Ishikawa (cell line): Measurements from ENCODE around the gene TRAPPC1.

Experiments
- CEBPB ChIP-seq: IDR thresholded peaks from 2 replicates; pipeline ENCODE4 v1.6.1; 2012
- CREB1 ChIP-seq: IDR thresholded peaks from 2 replicates; pipeline ENCODE4 v1.6.1; 2012; ENCODE audit warnings: low read depth
- EGR1 ChIP-seq: IDR thresholded peaks from 2 replicates; pipeline ENCODE4 v1.6.1; 2012
- EP300 ChIP-seq: IDR thresholded peaks from 2 replicates; pipeline ENCODE4 v1.6.1; 2012; ENCODE audit warnings: borderline replicate concordance
- FOXM1 ChIP-seq: IDR thresholded peaks from 2 replicates; pipeline ENCODE4 v1.6.1; 2012; ENCODE audit warnings: low read depth, borderline replicate concordance
- RAD21 ChIP-seq: IDR thresholded peaks from 2 replicates; pipeline ENCODE4 v1.6.1; 2012; ENCODE audit warnings: low read depth
- REST ChIP-seq: IDR thresholded peaks from 2 replicates; pipeline ENCODE4 v1.6.1; 2012; ENCODE audit warnings: low read depth, mild to moderate bottlenecking
- TAF1 ChIP-seq: IDR thresholded peaks from 2 replicates; pipeline ENCODE4 v1.6.1; 2012; ENCODE audit warnings: low read depth, mild to moderate bottlenecking
- TCF12 ChIP-seq: IDR thresholded peaks from 2 replicates; pipeline ENCODE4 v1.6.1; 2012; ENCODE audit warnings: low read depth
- TEAD4 ChIP-seq: IDR thresholded peaks from 2 replicates; pipeline ENCODE4 v1.6.1; 2012
- YY1 ChIP-seq: IDR thresholded peaks from 2 replicates; pipeline ENCODE4 v1.6.1; 2012; ENCODE audit warnings: low read depth
- ZBTB7A ChIP-seq: IDR thresholded peaks from 2 replicates; pipeline ENCODE4 v1.6.1; 2012; ENCODE audit warnings: low read depth
- TF ChIP-seq, protein P1 (sequence below): IDR thresholded peaks from 2 replicates; pipeline ENCODE4 v1.6.1; 2012
- TF ChIP-seq, protein P2 (sequence below): IDR thresholded peaks from 2 replicates; pipeline ENCODE4 v1.6.1; 2012

DNA sequence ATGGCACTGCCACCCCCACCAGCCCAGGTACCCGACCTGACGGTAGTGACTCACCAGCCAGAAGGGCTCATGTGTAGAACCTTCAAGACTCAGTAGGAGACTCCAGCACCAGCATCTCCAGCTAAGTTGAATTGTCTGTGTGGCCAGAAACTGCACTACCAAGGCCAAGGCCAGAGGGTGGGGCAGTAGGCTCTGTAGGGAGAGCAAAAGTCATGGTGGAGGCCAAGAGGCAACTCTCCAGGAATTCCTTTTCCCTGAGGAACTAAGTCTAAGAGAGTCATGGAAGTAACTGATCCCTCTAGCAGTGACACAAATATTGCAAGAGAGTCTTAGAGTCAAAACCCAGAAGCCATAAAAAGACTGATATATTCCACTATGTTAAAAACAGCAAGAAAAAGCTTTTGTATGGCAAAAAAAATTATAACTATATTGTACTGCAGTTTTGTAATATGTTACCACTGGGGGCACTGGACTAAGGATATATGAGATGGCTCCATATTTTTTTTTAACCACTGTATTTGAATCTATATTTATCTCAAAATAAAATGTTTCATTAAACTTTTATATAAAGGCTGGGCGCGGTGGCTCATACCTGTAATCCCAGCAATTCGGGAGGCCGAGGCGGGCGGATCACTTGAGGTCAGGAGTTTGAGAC is 40.5 kb upstream of the TRAPPC1 start:
- no peak for TF ChIP-seq TEAD4
- no peak for TF ChIP-seq CEBPB
- TF ChIP-seq TCF12 = no peak
- TF ChIP-seq CREB1 = no peak
- TF ChIP-seq EP300 = no peak
- no peak for TF ChIP-seq EGR1
- no peak for TF ChIP-seq ZBTB7A
- TF ChIP-seq YY1 = no peak
- TF ChIP-seq, protein P1, sequence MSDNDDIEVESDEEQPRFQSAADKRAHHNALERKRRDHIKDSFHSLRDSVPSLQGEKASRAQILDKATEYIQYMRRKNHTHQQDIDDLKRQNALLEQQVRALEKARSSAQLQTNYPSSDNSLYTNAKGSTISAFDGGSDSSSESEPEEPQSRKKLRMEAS = no peak
- no peak for TF ChIP-seq FOXM1
- TF ChIP-seq RAD21 = no peak
- no peak for TF ChIP-seq TAF1
- TF ChIP-seq, protein P2, sequence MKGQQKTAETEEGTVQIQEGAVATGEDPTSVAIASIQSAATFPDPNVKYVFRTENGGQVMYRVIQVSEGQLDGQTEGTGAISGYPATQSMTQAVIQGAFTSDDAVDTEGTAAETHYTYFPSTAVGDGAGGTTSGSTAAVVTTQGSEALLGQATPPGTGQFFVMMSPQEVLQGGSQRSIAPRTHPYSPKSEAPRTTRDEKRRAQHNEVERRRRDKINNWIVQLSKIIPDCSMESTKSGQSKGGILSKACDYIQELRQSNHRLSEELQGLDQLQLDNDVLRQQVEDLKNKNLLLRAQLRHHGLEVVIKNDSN = no peak
- TF ChIP-seq REST = no peak
